Prostate gland (tissue), 2 donors: ENCODE data around the gene THRSP. TPM values are rescaled to one million over a fixed set of nuclear protein-coding genes. Genes with fewer than 3 reads are reported as not detected.

ENCODE experiments used
- DNase-seq: peaks from one replicate; pipeline ENCODE4 v3.0.0-alpha.2; 2019; ENCODE audit warnings: low spot score
- H3K27ac ChIP-seq, 2 donors: fragments of 200-600 bp; sonication (generic); 2 replicates each; pipeline ENCODE4 v1.5.1; 2017 to 2019
- H3K27me3 ChIP-seq: fragments of 200-600 bp; sonication (generic); replicated peaks from 2 replicates; pipeline ENCODE4 v1.5.1; 2019; ENCODE audit not compliant: insufficient read depth
- H3K36me3 ChIP-seq, 2 donors: fragments of 200-600 bp; sonication (generic); 1 replicate in 1 of 2; 2 replicates in 1 of 2; pipeline versions ENCODE4 v1.5.1 to v1.8.1; 2017 to 2019
- H3K4me1 ChIP-seq: fragments of 200-600 bp; sonication (generic); replicated peaks from 2 replicates; pipeline ENCODE4 v1.5.1; 2019
- H3K4me3 ChIP-seq, 2 donors: fragments of 200-600 bp; sonication (generic); 2 replicates each; pipeline ENCODE4 v1.5.1; 2017 to 2019
- H3K9me3 ChIP-seq: fragments of 200-600 bp; sonication (generic); 2 replicates; pipeline ENCODE4 v1.5.1; 2017
- CTCF ChIP-seq, 4 experiments: fragments of 200-600 bp in 2 of 4; fragments of 450-650 bp in 2 of 4; sonication (generic) in 2 of 4; IDR thresholded peaks; 1 replicate in 3 of 4; 2 replicates in 1 of 4; pipeline ENCODE4 v1.5.1; 2016 to 2019; ENCODE audit warnings: antibody characterized with exemption in 4 of 4, mild to moderate bottlenecking in 2 of 4, moderate library complexity in 2 of 4
- POLR2A ChIP-seq: fragments of 450-650 bp; IDR thresholded peaks from one replicate; pipeline ENCODE4 v1.6.1; 2016; ENCODE audit warnings: antibody characterized with exemption, mild to moderate bottlenecking
- POLR2AphosphoS5 ChIP-seq: sonication (generic); formaldehyde crosslinking; IDR thresholded peaks from one replicate; pipeline ENCODE4 v1.6.1; 2017; ENCODE audit warnings: antibody characterized with exemption
- WGBS: methylation state at CpG from one replicate; pipeline ENCODE4 v1.1.5; 2018; 5-methylcytosine and 5-hydroxymethylcytosine counted together
- intact Hi-C: fragments of 100-400 bp; cut with DNase I; formaldehyde crosslinking; loops from one replicate; pipeline ENCODE4 v1.14.2; 2022
- total RNA-seq, 2 donors: library from RNA; depleted of rRNA; stranded (reverse); fragments of >200 nt; gene quantifications; one replicate each; pipeline ENCODE4 v1.1.0, GENCODE V29; 2016

Gene THRSP
- total RNA-seq, 2 donors from 2014 or later, result not detected

- WGBS, result 47% methylated on average over 2 of the region's 2 CpGs
- DNase-seq, result no peak
- H3K9me3 ChIP-seq, result no peaks in the 10 kb centered on the region
- no peaks in the 10 kb centered on the region for H3K27me3 ChIP-seq
- no peaks in the 10 kb centered on the region for H3K4me1 ChIP-seq
- intact Hi-C loops, result no loop called here
- no peak for TF ChIP-seq POLR2AphosphoS5
- no peak for TF ChIP-seq POLR2A
- TF ChIP-seq CTCF (IDR thresholded peaks at IDR 0.05), result no peak
- no peak overlapping the region for H3K4me3 ChIP-seq
- H3K36me3 ChIP-seq, result no peaks in the 10 kb centered on the region
- H3K27ac ChIP-seq, result no peak overlapping the region
Measured at GRCh38 chr11:78062671-78063070, 990 bp upstream of the THRSP start.

GRCh38 chr11:78065203-78065602 is 1.5 kb downstream of the THRSP start:
- H3K36me3 ChIP-seq, result peaks cover 0 to 3% of the 10 kb centered on the region in 2 donors
- H3K27ac ChIP-seq, result no peak overlapping the region
- H3K9me3 ChIP-seq, result no peaks in the 10 kb centered on the region
- intact Hi-C loops, result no loop called here
- no peaks in the 10 kb centered on the region for H3K4me1 ChIP-seq
- 92% methylated on average over 2 of the region's 2 CpGs for WGBS
- TF ChIP-seq POLR2A (no peak), POLR2AphosphoS5 (no peak), CTCF (IDR thresholded peaks at IDR 0.05) (no peak)
- DNase-seq, result no peak
- H3K27me3 ChIP-seq, result no peaks in the 10 kb centered on the region
- H3K4me3 ChIP-seq, result no peak overlapping the region

GRCh38 chr11:78066471-78066870 is 2.8 kb downstream of the THRSP start:
- Histone ChIP-seq H3K9me3 (no peaks in the 10 kb centered on the region), H3K27me3 (no peaks in the 10 kb centered on the region), H3K27ac (no peak overlapping the region), H3K4me3 (no peak overlapping the region), H3K4me1 (no peaks in the 10 kb centered on the region), H3K36me3 (peaks cover 0 to 3% of the 10 kb centered on the region in 2 donors)
- 79% methylated on average over 2 of the region's 2 CpGs for WGBS
- intact Hi-C loops, result no loop called here
- DNase-seq, result no peak
- TF ChIP-seq POLR2AphosphoS5, result no peak
- no peak for TF ChIP-seq POLR2A
- no peak for TF ChIP-seq CTCF (IDR thresholded peaks at IDR 0.05)

- no peak for DNase-seq
- Histone ChIP-seq H3K36me3 (peaks cover 0 to 3% of the 10 kb centered on the region in 2 donors), H3K4me3 (no peak overlapping the region), H3K4me1 (no peaks in the 10 kb centered on the region), H3K9me3 (no peaks in the 10 kb centered on the region), H3K27me3 (no peaks in the 10 kb centered on the region), H3K27ac (no peak overlapping the region)
- 82% methylated on average over 4 of the region's 4 CpGs for WGBS
- no peak for TF ChIP-seq POLR2AphosphoS5
- TF ChIP-seq CTCF (IDR thresholded peaks at IDR 0.05), result no peak
- no peak for TF ChIP-seq POLR2A
- intact Hi-C loops, result no loop called here
Measured at GRCh38 chr11:78067704-78068103, 4.0 kb downstream of the THRSP start.

GRCh38 chr11:78069465-78069864 is 5.8 kb downstream of the THRSP start:
- DNase-seq, result no peak
- 48% methylated on average over 2 of the region's 2 CpGs for WGBS
- H3K4me1 ChIP-seq, result no peaks in the 10 kb centered on the region
- H3K27me3 ChIP-seq, result no peaks in the 10 kb centered on the region
- H3K9me3 ChIP-seq, result no peaks in the 10 kb centered on the region
- H3K4me3 ChIP-seq, result no peak overlapping the region
- no peak for TF ChIP-seq CTCF (IDR thresholded peaks at IDR 0.05)
- TF ChIP-seq POLR2AphosphoS5, result no peak
- TF ChIP-seq POLR2A, result no peak
- H3K27ac ChIP-seq, result no peak overlapping the region
- peaks cover 0 to 3% of the 10 kb centered on the region in 2 donors for H3K36me3 ChIP-seq
- intact Hi-C loops, result no loop called here
